ENCODE data around the gene RASA4.
"Not testable (repeated sequence)": the region's sequence is repeated elsewhere in the genome, so short reads cannot be mapped to it uniquely, and the experiment has no call there.

The RASA4 gene

GRCh38 chr7:102611013-102611674, 5.4 kb downstream of the RASA4 start:
- not testable (repeated sequence) for DNase-seq (ENCODE audit: extremely low read depth, low read depth); H3K4me3 ChIP-seq (replicated peaks; ENCODE audit: low read depth, low read length)

- H3K4me3 ChIP-seq (replicated peaks; ENCODE audit: low read depth, low read length); DNase-seq (ENCODE audit: extremely low read depth, low read depth): not testable (repeated sequence)
These were observed 6.1 kb downstream of the RASA4 start for GRCh38 chr7:102610441-102610840.

DNA sequence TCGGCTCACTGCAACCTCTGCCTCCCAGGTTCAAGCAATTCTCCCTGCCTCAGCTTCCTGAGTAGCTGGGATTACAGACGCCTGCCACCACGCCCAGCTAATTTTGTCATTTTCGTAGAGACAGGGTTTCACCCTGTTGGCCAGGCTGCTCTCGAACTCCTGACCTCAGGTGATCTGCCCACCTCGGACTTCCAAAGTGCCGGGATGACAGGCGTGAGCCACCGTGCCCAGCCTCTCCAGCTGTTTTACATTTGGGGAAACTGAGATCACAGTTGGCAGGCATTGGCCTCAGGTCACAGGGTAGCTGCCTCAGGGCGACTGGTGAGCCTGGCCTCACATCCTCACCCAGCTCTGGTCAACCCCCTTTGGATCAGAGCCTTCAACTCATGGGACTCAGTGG, 6.8 kb downstream of the RASA4 start:
- not testable (repeated sequence) for DNase-seq (ENCODE audit: extremely low read depth, low read depth); H3K4me3 ChIP-seq (replicated peaks; ENCODE audit: low read depth, low read length)

GRCh38 chr7:102606848-102607247, 9.7 kb downstream of the RASA4 start:
- DNase-seq (ENCODE audit: extremely low read depth, low read depth); H3K4me3 ChIP-seq (replicated peaks; ENCODE audit: low read depth, low read length): not testable (repeated sequence)

DNA sequence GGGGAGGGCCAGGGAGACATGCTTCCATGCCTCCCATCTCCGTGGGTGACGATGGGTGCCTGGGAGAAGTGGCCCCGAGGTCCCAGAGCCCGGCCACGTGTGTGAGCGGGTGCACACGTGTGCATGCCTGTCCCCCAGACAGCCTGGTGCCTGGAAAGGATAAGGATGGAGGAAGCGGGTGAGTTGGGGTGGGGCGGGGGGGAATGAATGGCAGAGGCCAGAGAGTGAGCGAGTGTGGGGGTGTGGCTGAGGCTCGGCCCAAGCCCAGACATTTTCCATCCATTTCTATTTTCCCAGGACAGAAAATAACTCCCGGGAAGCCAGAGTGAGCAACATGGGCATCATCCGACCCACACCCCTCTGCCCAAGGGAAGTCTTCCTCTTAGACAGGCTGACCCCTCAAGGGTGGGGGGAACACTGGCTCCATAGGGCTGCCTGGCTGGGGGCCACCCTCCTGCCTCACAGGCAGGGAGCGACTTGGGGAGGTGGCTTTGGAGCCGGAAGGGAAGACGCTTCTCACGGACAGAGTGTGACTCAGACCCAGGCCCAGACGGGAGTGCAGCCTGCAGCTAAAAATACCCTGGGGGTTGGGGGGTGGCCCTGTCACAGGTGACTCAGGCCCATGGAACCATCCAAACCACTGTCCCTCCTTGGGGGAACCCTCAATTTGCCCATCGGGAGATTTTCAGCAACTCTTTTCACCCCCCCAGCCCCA, 12.0 kb downstream of the RASA4 start:
- not testable (repeated sequence) for DNase-seq (ENCODE audit: extremely low read depth, low read depth)

GRCh38 chr7:102602317-102602716, 14.2 kb downstream of the RASA4 start:
- not testable (repeated sequence) for H3K4me3 ChIP-seq (replicated peaks; ENCODE audit: low read depth, low read length); DNase-seq (ENCODE audit: extremely low read depth, low read depth)

More for the DNA sequence above, 12.0 kb downstream of the RASA4 start:
- not testable (repeated sequence) for H3K4me3 ChIP-seq (replicated peaks; ENCODE audit: low read depth, low read length)

DNA sequence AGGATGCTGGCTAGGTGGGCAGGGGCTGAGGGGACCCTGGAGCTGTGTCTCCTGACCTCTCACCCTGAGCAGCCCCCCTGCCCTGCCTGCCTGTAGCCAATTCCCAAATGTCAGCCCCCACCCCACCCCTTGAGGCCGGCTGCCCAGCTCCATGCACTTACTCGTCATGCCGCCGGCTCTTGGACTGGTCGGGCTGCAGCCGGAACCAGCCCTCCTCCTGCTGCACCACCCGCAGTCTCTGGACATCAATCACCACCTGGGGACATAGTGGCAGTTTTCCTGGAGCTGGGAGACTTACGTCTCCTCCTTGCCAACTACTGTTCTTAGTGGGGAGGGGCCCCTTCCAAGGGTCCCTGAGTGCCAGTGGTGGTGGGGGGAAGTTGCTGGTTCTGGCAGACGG, 16.9 kb downstream of the RASA4 start:
- H3K4me3 ChIP-seq (replicated peaks; ENCODE audit: low read depth, low read length); DNase-seq (ENCODE audit: extremely low read depth, low read depth): not testable (repeated sequence)

DNA sequence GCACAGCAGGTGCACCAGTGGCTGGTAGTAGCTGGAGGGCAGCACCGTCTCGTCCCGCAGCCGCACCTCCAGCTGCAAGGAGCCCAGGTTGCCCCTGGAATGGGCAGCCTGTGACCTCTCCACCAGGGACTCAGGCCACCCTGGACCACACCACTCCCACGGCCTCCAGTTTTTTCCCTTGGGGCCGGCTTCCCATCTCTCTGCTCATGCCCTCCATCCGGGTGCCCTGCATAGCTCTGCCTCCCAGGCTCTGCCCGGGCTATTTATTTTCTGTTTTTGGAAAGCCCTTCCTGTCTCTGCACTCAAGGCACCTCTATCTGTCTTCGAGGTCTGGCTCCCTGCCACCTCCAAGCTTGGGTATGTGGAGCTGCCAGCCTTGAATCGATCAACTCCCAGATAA, 20.5 kb downstream of the RASA4 start:
- not testable (repeated sequence) for H3K4me3 ChIP-seq (replicated peaks; ENCODE audit: low read depth, low read length); DNase-seq (ENCODE audit: extremely low read depth, low read depth)

DNA sequence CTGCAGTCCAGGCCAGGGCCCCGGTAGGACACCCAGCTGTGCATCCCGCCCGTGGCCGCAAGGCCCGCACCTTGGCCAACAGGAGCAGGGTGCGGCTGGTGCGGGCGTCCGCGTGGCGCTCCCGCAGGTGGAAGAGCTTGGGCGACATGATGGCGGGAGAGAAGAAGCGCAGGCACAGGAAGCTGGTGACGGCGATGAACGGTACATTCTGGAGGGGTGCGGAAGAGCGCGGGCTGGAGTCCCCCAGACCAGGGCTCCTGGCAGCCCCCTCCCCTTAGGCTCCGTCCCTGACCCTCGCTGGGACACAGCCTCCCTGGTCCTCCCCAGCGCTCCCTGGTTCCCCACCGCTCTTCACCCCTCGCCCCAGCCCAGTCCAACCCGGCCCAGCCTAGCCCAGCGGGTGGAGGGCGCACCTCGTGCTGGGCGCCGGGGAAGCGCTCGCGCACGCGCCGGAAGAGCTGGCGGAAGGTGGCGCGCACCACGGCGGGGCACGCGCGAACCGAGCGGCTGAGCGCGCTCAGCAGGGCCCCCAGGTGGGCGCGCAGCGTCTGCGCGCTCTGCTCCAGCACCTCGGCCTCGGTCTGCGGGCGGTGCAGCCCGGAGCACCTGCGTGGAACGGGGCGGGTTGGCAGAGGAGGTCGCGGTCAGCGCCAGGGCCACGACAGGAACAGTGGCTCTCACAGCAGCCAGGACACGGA, 22.8 kb downstream of the RASA4 start:
- DNase-seq (ENCODE audit: extremely low read depth, low read depth); H3K4me3 ChIP-seq (replicated peaks; ENCODE audit: low read depth, low read length): not testable (repeated sequence)

- not testable (repeated sequence) for DNase-seq (ENCODE audit: extremely low read depth, low read depth); H3K4me3 ChIP-seq (replicated peaks; ENCODE audit: low read depth, low read length)
These were observed 24.0 kb downstream of the RASA4 start for GRCh38 chr7:102592477-102593019.

DNA sequence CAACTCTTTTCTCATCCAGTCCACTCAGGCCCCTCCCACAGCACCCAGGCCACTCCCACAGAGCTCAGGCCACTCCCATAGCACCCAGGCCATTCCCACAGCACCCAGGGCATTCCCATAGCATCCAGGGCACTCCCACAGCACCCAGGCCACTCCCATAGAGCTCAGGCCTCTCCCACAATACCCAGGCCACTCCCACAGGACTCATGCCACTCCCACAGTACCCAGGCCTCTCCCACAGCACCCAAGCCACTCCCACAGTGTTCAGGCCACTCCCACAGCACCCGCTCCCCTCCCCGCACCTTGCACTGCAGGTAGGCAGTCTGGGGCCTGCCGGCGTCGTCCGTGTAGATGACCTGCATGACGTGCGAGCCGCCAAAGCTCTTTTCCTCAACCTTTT, 26.7 kb downstream of the RASA4 start:
- H3K4me3 ChIP-seq (replicated peaks; ENCODE audit: low read depth, low read length); DNase-seq (ENCODE audit: extremely low read depth, low read depth): not testable (repeated sequence)

GRCh38 chr7:102583495-102583894, 33.1 kb downstream of the RASA4 start:
- H3K4me3 ChIP-seq (replicated peaks; ENCODE audit: low read depth, low read length); DNase-seq (ENCODE audit: extremely low read depth, low read depth): not testable (repeated sequence)

DNA sequence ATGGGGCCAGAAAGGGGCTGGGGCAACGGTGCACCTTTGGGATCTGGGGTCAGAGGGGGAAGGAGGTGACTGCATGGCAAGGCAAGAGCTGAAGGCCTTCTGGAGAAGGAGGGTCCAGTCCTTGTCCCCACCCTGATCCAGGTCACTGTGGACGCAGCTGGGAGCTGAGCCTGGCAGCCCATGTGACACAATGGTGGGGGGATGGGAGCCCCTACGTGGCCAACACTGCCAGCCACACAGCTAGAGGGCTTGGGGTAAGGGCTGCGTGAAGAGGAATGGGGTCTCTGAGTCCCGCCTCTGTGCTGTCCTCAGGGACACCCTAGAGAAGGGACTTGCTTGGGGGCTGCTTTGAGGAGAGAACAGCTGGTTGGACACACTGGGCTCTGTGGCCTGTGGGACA, 34.8 kb downstream of the RASA4 start:
- not testable (repeated sequence) for DNase-seq (ENCODE audit: extremely low read depth, low read depth); H3K4me3 ChIP-seq (replicated peaks; ENCODE audit: low read depth, low read length)

- not testable (repeated sequence) for H3K4me3 ChIP-seq (replicated peaks; ENCODE audit: low read depth, low read length); DNase-seq (ENCODE audit: extremely low read depth, low read depth)
These were observed 38.1 kb downstream of the RASA4 start for GRCh38 chr7:102578486-102578885.

DNA sequence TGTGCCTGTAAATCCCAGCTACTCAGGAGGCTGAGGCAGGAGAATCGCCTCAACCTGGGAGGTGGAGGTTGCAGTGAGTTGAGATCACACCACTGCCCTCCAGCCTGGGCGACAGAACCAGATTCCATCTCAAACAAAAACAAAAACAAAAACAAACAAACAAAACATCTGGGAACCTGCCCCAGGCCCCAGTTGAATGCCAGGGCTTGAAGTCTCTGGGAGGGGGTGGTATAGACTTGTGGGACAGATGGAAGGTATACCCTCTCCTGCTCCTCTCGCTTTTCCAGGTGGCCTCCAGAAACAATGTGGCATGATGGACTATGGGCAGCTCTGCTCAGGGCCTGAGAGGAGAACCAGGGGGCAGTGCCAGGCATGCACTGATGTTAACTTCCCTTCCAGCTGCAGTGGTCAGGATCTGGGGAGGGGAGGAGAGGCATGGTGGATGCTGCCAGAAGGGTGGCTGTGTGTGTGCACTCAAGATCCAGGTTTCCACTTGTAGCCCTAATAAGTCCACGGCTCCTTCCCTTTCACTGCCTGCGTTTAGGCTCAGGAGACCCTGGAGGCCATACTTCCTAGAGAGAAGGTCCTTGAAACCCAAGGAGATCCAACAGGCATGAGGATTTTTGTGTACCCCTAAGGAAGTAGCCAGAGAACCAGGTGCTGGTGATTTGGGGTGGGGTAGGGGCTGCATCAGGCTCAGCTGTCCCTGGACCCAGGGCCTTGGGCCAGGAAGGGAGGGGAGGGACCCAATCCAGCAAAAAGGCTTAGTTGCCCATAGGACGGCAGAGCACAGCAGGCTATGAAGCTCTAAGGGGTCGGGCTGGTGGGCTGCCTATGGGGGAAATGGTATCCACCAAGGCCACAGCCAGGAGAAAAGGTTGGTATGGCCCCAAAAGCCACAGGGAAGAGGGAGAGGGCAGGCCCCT, 39.0 kb downstream of the RASA4 start:
- DNase-seq (ENCODE audit: extremely low read depth, low read depth); H3K4me3 ChIP-seq (replicated peaks; ENCODE audit: low read depth, low read length): not testable (repeated sequence)

- not testable (repeated sequence) for DNase-seq (ENCODE audit: extremely low read depth, low read depth); H3K4me3 ChIP-seq (replicated peaks; ENCODE audit: low read depth, low read length)
These were observed 40.2 kb downstream of the RASA4 start for GRCh38 chr7:102576363-102576762.

GRCh38 chr7:102574607-102575006, 41.9 kb downstream of the RASA4 start:
- DNase-seq (ENCODE audit: extremely low read depth, low read depth); H3K4me3 ChIP-seq (replicated peaks; ENCODE audit: low read depth, low read length): not testable (repeated sequence)
